GM18517 (cell line): ENCODE results near the gene BNIPL.

Experiments used
- ATAC-seq: cut with Tn5 transposase; IDR thresholded peaks from one replicate; pipeline ENCODE4 v1.9.1; 2021; ENCODE audit warnings: mild to moderate bottlenecking, moderate library complexity; ENCODE audit not compliant: unreplicated experiment

The BNIPL gene, protein sequence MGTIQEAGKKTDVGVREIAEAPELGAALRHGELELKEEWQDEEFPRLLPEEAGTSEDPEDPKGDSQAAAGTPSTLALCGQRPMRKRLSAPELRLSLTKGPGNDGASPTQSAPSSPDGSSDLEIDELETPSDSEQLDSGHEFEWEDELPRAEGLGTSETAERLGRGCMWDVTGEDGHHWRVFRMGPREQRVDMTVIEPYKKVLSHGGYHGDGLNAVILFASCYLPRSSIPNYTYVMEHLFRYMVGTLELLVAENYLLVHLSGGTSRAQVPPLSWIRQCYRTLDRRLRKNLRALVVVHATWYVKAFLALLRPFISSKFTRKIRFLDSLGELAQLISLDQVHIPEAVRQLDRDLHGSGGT

DNA sequence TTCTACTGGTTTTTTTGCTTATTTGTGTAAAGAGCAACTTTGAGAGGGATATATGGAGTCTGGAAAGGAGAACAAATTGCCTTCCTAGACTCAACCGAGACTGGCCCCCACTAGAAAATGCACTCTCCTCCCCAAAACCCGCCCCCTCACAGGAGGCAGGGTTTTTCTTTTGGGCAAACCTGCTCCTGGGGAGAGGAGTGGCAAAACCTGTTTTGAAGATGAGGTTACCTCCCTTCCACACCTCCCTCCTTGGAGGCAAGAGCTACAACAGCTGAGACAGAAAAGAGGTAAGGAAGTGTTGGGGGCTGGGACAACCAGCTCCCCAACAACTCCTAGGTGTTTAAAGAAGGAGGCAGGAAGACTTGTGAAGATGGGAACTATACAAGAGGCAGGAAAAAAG, at the start of gene BNIPL:
Gene BNIPL (plus strand): TSS at position 231 of the 400 bp plus-strand sequence. CDS start 140 bp downstream, at position 371.
- ATAC-seq = no peak

DNA sequence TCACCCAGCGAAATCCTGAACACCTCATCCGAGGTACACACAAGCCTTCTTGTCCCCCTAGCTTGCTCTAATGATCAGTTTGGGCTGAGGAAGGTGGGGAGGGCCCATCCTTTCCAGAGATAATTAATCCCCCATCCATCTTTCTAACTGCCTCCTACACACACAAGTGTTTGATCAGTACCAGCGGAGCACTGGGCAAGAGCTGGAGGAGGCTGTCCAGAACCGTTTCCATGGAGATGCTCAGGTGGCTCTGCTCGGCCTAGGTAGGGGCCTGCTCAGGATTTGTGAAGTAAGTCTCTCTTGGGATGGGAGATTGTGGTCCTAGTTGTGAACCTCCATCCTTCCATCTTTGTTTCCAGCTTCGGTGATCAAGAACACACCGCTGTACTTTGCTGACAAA, 48.5 kb upstream of the BNIPL start:
- no peak for ATAC-seq

DNA sequence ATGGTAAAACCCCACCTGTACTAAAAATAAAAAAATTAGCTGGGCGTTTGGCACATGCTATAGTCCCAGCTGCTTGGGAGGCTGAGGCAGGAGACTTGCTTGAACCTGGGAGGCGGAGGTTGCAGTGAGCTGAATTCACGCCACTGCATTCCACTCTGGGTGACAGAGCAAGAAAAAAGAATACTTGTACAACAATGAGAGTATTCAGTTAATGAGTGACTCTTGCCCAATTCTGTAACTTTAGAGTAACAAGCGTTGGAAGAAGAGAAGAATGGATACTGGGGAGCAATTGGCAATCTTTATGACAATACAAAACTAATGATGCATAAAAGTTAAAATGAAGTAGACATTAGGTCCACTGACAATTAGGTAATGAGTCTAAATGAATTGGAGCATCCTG, 43.8 kb upstream of the BNIPL start:
- no peak for ATAC-seq

DNA sequence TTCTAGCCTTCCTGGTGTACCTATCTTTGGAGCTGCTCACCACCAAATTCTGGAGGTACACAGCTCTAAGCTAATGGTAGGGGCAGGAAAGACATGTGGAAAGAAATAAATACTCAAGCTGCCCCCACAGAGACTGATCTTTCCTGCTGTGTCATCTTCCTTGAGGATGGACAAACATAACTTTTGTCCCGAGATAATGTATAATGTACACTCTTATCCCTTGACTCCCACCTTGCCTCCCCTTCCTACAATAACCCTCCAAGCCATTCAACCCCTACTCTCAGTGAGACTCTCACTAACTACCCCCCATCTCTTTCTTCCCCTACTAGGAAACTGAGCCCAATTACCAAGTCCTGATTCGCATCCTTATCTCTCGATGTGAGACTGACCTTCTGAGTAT, 42.1 kb upstream of the BNIPL start:
- no peak for ATAC-seq

DNA sequence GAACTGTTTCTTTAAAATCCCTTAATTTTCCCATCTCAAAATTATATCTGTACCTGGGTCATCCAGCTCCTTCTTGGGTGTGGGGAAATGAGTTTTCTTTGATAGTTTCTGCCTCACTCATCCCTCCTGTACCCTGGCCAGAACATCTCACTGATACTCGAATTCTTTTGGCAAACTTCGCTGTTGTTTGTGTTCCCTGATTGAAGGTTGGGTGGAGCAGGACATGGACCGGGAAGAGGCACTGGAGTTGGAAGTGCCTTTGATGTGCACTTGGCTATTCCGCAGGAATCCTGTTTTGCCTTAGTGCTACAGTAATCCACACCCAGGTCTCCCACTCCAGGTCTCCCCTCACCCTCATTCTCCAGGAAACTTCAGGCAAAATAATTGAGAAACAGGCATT, 40.9 kb upstream of the BNIPL start:
- ATAC-seq = no peak

DNA sequence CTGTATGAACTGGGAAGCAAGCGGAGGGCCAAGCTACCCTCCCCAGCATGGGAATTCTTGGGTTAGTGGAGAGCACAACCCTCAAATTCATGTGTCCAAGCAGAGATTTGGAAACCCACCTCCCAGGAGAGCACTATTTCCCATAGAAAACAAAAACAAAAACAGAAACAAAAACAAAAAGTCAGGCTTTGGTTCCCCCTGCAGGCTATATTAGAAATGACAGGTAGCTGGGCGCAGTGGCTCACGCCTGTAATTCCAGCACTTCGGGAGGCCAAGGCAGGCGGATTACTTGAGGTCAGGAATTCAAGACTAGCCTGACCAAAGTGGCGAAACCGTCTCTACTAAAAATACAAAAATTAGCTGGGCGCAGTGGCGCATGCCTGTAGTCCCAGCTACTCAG, 40.5 kb upstream of the BNIPL start:
- ATAC-seq = no peak

DNA sequence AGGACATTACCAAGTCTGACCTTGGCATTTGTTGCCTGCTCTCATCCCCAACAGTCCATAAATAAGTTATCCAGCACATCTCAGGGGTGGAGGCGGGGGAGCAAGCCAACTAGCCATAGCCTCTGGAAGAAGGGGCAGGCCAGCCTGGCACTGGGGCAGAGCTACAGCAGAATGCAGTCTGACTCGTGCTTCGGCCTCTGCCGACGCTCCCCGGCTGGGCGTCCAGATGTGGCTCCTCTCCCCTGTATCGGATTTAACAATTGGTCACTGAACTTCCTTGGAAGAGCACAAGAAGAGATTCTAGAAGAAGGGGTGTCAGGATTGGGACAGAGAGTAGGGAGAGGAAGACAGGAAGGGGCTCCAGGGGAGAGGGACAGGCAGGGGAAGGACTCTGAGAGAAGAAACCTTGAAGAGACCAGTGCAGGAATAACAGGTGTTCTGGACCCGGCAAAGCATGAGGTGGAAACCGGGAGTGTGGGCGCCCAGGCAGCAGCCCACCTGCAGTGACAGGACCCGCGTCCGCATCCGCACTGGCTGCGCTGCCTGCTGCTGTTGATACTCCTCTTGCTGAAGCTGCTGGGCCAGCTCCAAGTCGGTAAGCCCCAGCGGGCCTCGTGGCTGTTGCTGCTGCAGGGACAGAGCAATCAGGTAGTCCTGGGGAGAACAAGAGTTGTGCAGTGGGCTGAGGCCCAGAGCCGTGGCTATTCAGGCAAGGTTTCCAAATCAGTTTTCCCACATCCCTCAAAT, 39.1 kb upstream of the BNIPL start:
- ATAC-seq = no peak

DNA sequence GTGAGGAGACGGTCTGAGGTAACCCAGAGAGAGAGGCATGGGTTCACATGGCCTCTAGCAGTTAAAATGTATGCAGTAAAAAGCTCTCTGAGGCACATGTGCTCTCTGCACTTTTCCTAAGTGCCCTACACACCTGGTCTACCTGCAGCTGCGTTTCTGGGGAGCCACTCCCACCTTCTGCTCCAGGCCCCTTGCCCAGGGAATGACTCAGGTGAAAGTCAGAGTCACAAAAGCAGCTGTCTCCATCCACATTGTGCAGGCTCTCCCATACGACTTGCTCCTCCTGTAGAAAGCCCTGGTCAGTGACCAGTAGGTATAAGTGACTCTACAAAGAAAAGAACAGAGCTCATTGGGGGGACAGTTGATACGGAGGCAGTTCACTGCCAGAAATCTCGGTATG, 38.4 kb upstream of the BNIPL start:
- no peak for ATAC-seq

DNA sequence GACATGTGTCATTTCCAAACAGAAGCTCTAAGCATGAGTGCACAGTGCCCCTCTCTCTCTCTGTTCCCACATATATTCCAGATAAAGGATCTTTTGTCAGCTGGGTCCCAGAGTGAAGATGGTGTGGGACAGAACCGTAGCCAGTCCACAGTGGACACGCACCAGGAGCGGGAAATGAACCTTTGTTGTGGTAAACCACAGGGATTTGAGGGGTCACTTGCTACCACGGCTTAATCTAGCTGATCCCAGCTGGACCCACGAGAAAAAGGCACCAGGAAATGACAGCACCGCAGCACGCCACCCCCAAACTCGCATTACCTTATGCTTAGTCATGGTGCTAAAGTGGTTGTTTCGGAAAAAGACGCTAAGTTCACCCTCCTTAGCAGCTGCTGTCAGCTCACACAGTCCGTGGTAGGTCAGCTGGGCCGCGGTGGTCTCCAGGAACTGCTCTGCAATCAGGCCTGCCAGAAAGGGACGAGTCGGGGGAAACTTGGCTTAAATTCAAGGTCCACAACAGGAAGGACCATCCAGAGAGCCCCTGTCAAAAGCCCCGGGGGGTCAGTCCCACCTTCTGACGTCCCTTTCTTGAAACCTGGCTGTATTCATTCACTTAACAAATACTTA, 37.2 kb upstream of the BNIPL start:
- no peak for ATAC-seq

DNA sequence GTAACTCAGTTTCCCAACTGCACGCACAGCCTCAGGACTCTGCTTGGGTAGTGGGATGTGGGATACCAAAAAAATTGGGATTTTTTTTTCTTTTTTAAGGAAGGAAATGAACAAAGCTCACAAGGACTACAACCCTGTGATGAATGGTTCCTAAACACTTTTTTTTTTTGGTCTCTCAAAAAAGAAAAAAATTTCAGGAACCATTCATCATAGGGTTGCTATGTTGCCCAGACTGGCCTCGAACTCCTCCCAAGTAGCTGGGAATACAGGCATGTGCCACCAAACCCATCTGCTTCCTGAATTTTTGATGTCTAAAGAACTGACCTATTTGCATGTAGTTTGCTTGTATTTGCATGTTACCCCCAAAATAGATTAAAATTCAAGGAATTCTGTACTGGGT, 36.5 kb upstream of the BNIPL start:
- ATAC-seq = no peak

DNA sequence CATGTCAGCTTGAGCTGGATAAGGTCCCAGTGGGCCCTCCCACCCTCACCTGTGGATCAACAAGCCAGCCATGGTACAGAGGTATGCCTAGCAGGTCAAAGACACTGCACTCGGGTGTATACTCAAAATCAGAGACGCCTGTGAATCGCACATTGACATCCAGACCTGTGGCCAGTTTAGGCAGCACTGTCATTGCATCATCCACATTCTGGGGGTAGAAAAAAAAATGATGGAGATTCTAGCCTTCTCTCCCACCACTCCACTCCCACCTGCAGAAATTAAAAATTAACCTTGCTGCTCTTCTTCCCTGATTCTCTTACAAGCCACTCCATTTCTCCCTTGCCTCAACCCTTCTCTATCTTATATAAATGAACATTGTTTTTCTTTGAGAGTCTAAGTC, 36.0 kb upstream of the BNIPL start:
- ATAC-seq = no peak

DNA sequence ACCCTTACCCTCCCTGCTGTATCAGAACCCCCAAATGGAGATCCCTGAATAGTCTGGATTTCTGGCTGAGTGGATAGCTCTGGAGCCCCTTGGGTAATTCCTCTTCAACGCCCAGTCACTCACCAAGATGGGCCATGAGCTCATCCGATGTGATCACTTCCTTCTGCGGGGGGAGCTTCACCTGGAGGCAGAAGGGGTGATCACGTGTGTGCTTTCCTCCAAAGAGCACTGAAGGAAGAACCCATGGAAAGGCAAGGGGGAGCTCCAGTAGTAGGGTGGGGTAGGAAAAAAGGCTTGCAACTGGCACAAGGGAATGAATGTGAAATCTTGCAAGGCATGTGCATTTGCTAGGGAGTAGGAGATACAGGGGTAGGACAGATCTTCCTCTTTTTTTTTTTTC, 34.8 kb upstream of the BNIPL start:
- no peak for ATAC-seq

DNA sequence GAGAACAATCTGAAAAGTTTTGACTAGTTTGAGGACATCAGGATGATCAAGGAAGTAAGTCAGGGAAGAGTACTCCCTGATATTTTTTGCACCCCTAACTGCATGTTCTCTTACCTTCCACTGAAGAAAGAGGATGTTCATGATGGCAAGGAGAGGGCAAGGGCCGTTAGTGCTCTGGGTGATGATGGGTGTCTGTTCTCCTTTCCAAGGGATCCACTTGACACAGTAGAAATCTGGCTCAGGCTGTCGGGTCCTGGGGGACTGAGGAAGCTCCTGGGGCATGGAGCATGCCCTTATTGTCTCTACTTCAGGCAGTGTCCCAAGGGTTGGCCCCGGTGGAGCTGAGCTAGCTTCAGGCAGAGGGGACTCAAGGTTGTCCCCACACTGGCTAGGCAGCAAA, 34.3 kb upstream of the BNIPL start:
- no peak for ATAC-seq

DNA sequence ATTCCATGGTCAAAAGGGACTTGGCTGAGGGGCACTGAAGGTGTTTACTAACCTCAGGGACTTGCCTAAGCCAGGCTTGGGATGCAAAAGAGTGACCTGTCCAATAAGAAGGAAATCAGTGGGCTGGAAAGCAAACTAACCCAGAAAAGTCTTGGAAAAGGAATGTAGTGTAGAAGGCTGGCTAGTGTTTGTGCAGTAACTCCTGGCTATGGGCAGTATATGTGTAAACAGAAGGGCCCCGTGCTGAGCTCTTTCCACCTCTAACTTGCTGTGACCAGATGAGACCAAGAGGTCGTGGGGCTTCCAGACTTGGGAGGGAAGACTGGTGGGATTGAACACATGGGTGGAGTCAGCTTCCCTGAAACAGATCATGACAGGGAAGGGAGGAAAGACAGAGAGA, 33.8 kb upstream of the BNIPL start:
- no peak for ATAC-seq

DNA sequence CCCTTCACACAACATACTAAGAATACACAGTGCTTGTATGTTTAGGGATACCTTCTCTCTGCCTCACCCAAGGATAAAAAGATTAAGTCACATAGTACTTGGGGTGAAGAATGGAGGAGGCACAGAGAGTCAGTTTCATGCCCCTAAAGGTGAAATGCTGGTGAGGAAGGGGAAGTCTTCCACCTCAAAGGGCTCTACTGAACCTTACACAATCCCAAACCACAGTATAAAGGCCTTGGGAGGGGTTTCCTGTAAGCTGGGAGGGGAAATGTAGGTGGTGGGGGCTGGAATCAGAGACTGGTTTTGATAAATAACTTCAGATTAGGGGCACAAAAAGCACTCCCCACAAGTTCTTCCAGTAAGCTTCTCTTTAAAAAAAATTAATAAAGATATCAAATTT, 33.2 kb upstream of the BNIPL start:
- no peak for ATAC-seq

DNA sequence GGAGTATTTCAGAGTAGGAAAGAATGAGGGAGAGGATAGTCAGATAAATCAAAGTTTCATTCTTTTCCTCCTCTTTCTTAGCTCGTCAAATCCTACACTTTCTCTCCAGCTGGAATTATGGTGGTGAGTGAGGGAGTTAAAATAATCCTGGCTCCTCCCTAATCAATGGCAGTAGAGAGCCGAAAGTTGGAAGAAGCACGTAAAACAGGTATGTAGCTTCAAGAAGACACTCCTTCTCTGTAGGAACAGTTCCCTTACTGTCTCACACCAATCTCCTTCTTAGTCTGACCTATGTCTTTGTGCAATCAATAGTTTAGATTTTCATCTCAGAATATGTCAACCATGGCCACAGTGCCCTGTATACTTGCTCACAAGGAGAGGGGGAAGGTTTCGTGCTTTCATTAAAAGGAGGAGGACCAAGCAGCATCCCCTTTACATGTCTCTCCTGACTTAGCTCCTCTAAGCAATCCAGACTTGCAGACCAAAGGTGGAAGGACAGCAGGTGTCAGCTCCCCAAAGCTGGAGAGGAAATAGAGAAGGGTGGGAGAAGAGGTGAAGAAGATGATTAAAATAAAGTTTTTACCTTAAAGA, 30.6 kb upstream of the BNIPL start:
- ATAC-seq = no peak

DNA sequence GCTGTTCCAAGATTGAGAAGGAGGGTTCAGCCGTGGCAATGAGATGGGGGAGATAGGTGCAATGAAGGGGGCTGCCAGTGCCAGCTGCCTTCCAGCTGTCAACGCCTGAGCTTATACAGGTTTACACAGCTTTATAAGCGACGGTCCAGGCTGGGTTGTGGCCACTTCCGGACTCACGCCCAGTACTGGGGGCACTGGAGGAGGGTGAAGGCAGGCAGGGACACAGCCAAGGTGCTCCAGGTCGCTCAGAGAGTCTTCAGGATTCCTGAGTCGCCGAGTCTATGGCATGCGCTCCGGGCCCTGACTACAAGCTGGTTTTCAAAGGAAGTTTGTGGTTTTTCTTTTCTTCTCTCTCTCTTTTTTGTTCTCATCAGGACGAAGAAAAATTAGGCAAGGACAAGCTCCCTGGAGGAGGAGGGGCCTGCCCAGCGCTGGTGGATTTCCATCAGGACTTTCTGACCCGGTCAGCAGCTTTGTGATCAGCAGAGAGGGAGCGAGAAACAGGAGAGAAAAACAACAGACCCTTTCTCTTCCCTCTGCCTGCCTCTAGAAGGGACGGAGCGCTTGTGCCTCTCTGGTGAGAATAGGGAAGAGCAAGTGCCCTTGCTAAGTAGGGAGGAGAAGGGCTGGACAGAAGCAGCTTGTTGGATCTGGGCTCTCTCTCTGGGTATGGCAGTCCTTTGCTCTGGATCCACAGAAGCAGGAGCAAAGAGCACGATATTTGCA, 29.9 kb upstream of the BNIPL start, which contains the start of gene MINDY1:
Gene MINDY1 (minus strand): TSS at position 576 of the 726 bp plus-strand sequence. CDS start 4,285 bp downstream, outside the sequence.
- ATAC-seq = no peak

DNA sequence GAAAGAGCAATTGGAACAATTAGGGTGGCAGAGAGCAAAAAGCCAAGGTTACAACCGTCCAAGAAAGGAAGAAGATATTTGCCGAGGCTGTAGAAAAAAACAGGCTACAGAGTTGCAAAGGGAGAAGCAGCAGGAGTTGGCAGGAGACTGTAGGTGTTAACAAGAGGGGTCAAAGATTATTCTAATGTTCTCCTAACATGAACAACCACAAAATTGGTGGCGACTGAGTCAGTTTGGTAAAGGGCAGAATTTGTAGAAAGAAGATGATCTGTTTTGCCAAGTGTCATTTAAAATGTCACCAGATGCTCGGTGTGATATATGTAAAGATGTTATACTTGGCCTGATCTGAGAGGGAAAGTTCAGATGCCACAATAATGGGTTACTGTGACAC, 28.5 kb upstream of the BNIPL start:
- ATAC-seq = no peak

DNA sequence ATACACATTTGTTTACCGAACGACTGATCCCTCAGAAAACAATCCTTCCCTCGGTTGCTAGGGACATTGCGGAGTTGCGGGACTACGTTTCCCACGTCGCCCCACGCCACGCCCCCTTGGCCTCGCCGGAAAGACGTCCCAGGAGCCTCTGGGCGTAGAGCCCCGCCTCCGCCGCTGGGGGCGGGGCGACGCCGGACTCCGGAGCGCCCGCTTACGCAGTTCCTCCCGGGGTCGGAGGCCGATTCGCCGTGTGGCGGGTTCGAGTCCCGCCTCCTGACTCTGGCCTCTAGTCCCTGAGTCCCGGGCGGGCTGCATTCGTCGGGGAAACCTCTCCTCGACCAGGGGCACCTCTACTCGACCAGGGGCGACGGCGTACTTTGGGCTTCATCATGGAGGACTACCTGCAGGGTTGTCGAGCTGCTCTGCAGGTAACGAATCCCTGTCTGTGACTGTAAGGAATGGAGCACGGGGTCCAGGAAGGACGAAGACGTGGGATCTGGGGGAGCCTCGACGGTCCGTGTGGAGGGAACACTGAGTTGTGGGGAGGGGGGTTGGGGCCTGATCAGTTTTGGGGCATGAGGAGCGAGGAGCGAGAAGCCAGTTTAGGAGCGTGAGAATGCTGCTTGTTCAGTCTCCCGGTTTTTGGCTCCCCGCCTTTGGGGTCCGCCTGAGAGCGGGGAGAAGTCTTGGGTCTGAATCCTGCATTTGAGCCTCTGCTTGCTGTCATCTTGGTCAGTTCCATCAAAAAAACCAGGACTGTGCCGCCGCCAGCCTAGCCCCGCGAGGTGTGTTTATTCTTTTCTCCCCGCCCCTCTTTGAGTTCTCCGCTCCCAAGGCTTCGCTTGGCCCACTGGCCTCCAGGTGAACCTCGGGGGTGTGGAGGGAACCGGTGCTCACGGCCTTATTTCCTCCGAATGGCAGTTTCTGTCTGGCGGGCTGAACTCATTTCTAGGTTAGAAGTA, 27.9 kb upstream of the BNIPL start, which contains the start of gene PRUNE1:
Gene PRUNE1 (plus strand): TSS at position 206 of the 962 bp plus-strand sequence. CDS start 184 bp downstream, at position 390.
- no peak for ATAC-seq

DNA sequence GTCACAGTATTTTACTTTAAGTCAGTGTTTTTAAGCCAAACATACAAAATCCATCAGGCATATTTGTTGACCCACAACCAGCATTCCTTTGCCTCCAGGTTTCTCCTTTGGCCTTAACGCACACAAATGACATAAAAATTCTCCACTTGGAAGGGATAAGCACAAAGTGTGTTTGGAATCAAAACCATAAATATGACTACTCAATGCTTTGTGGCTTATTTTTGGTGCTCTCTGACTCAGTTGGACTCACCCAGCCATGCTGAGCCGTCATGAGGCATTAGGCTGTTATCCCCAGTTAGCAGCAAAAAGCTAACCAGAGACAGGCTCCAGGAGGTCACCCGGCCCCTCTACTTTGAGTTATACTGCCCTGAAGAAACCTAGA, 27.2 kb upstream of the BNIPL start:
- ATAC-seq = no peak
